ENCODE data around the gene TSPAN17.

The TSPAN17 gene

DNA sequence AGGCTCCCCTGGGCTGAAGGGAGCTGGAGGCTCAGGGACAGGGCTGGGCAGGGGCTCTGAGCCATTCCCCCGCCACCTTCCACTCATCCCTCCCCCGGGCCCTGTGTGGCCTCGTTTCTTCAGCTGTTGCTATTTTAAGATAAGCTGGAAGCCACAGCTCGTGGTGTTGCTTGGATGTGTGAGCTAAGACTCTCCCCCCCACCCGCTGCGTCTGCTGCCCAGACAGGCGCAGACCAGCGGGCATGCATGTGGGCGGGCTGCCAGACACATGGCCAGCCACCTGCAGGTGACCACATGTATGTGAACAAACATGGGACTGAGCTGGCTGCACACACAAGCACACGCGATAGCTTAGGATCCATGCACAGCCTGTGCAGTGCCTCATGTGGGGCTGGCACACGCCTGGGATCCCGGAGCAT is 25.6 kb upstream of the TSPAN17 start:
- DNase-seq (ENCODE audit: low read depth, low spot score): no peak

DNA sequence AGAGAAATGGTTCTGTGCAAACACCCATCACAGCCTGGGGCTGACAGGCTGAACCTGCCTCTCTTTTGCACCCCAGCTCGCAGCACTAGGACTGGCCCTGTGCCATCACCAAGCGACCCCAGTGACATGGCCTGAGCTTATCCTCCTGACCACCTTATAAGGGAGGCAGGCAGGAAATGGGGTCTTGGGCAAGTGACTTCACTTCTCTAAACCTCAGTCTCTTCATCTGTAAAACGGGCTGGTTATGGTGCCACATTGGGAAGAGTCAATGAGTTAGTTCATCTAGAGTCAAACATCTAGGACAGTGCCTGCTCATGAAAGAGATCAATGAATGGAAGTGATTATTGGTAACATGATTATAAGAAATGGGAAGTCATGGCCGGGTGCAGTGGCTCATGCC is 23.1 kb upstream of the TSPAN17 start:
- DNase-seq (ENCODE audit: low read depth, low spot score): no peak

DNA sequence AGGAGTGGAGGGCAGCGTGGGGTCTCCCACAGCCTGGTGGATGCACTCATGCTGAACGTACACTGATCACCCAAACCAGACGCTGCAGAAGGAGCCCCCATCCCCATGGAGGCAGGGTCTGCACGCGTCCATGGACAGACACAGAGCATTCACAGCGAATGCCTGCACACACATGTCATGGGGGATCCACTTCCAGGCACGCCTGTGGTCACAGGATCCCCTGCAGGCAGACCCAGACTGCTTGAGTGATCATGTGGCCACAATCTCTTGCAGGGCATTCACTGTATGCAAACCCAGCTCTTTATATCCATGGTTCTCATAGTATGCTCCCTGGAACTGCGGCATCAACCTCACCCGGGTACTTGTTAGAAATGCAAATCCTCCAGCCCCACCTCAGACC is 22.3 kb upstream of the TSPAN17 start:
- DNase-seq (ENCODE audit: low read depth, low spot score): no peak

DNA sequence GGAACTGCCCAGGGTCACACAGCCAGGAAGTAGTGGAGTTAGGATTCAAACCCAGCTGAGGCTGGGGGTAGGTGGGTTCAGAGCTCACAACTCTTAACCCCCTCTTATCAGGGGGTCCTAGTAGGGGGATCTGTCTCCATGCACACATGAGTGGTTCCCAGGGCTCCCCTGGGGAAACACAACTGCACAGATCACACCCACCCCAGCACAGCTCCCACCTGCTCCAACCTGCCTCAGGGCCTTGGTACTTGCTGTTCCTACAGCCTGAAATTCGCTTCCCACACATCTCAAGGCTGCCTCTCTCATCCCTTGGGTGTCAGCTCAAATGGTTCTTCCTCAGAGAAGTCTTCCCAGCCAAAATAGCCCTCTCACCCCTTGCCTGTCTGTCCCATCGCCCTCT is 21.8 kb upstream of the TSPAN17 start:
- no peak for DNase-seq (ENCODE audit: low read depth, low spot score)

DNA sequence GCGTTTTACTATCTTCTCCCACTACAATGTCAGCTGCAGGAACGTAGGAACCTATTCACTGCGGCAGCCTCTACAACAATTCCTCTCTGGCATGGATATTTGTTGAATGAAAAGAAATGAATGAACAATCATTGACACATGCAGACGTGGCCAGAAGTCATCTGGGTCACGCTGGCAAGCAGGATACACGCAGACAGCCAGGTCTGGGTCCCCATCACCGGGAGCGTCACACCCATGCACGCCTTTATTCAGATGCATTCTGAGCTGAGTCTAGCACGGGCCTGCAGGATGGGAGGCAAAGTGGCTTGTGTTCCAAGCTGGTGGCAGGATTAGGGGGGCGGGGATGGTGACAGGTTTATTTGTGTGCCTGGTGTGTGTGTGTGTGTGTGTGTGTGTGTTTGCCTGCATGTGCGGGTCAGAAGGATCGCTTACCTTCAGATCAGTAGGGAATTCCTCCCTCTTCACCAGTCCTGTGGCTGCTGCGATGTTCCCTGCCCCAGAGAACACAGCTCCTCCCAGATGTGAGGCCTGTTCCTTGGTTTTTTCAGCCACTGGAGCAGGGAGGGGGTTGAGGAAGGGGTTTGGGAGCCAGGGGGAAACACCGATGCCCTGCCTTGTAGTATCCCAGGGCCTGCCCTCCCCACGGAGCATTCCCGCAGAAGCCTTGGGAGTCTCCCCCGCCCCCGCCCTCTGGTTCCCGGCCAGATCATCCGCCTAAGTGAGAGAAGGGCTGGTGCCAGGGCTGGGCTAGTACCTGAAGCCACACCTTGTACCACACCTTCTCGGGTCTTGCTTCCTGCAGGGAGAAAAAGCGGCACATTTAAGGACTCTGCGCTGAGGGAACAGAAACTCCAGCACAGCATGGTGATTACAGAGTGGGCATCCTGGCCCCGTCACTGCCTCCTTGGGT is 21.1 kb upstream of the TSPAN17 start:
- DNase-seq (ENCODE audit: low read depth, low spot score): no peak

DNA sequence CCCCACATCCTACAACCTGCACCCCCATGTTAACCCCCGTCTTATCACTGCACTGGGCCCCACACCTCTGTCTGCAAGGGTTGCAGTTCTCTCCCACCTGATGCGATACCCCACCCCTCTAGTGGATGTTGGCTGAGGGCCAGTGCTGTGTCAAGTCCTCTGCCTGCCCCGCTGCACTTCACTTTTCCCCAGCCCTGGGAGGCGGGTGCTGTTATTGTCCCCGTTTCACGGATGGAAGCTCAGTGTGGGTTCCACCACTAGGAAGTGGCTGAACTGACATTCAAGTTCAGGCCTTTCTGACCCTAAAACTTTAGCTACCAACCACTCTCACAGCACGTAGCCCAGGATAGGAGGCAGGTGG is 20.4 kb upstream of the TSPAN17 start:
- no peak for DNase-seq (ENCODE audit: low read depth, low spot score)

DNA sequence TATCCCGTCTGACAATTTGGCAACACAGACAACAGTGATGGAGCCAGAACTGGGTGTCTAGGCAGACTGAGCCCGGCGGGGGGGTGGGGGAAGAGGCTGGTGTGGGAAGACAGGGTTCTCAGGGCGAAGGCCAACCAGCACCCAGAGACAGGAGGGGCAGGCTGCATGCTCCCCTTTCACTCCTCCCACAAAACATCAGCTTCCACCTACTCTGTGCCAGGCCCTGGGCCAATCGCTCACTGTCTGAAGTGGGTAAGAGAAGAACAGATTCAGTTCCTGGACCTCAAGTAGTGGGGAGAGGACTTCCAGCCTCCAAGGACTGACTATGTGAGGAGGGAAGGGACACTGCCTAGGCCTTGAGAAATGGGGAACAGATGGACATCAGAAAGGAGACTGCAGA is 19.7 kb upstream of the TSPAN17 start:
- no peak for DNase-seq (ENCODE audit: low read depth, low spot score)

DNA sequence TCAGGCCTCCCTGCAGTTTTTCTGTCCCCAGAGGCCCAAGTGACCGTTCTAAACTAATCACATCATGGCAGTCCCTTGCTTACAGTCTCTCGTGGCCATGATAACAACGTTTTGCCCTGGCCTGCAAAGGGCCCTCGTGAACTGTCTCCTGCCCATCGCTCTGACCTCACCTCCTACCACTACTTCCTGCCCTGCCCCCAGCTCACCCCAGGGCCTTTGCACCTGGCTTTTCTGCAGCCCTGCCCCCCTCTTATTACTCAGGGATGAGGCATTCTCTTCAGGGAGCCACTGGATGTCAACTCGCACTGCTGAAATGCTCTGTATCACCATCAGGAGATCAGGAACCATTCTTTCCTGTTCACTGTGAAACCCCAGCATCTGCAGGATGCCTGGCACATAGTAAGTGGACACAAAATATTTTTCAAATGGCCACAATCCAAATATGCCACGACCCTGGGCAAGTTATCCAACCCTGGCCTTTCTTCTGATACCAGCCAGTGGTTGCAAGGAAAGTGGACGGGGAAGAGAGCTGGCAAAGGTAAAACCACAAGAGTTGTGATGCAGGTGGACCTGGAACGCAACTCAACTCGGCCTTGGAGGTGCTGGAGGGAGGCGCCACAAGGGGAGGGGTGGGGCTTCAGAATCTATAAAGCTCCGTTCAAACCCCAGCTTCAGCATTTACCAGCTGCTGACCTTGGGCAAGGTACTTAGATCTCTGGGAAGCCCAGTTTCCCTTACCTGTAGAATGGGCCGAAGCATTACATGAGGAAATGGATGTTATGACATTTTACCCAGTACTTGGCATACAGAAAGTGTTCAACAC is 18.7 kb upstream of the TSPAN17 start:
- no peak for DNase-seq (ENCODE audit: low read depth, low spot score)

DNA sequence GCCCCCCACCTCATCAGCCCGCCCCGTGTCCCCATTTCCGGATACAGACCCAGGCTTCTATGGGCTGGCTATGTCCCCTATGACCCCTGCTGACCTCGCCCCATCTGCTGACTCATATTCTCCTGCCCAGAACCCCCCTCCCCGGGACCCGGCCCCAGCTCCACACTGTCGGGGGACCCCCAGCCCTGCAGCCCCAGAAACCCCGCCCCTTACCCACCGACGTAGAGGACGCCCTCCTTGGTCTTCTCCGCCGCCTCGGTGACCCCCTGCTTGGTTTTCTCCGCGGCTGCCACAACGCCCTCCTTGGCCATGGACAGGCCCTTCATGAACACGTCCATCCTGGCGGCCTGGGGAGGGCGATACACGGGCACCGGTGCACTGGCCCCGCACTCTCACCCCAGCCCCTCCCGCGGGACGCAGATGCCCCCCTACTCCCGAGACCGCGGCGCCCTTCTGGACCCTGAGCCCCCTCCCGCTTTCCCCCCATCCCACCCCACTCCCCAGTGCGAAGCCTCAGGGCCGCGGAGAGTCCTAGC is 17.9 kb upstream of the TSPAN17 start:
- no peak for DNase-seq (ENCODE audit: low read depth, low spot score)

DNA sequence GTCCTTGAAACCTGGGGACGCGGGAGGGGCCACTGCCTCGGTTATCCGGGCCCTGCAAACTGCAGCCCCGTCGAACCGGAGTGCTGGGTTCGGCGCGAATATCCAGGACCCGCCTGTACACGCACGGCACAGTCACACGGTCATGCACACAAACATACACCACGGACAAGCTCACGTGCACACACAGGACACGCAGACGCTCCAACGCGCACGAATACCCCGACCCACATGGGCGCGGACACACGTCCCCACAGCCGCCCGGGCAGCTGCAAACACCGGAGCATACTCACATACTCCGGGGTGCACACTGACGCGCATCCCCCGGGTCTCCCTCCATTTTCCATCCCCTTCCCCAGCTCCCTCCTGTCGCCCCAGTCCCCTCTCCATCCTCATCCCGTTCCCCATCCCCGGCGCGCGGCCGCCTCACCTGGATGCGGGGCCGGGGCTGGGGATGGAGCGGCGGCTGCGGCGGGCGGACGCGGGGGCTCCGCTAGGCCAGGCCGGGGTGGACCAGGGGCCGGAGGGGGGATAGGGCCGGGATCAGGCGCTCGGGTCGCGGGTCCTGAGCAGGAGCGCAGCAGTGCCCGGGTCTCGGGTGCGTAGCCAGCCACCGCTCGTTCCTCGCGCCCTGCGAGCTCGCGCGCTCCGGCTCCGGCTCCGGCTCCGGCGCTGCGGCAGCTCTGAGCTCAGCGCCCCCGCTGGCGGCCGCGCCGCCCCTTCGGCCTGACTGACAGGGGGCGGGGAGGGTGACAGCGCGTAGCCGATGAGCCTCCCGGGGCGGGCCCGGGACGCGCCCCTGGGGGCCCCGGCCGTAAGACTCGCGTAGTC is 17.2 kb upstream of the TSPAN17 start, which contains the start of the genes EIF4E1B and SNCB:
TSS of gene EIF4E1B (plus strand) at position 823 of the 828 bp plus-strand sequence. CDS start 12,113 bp downstream, outside the sequence.
TSS of gene SNCB (minus strand) at position 682 of the 828 bp plus-strand sequence. CDS start 880 bp downstream, outside the sequence.
- no peak for DNase-seq (ENCODE audit: low read depth, low spot score)

DNA sequence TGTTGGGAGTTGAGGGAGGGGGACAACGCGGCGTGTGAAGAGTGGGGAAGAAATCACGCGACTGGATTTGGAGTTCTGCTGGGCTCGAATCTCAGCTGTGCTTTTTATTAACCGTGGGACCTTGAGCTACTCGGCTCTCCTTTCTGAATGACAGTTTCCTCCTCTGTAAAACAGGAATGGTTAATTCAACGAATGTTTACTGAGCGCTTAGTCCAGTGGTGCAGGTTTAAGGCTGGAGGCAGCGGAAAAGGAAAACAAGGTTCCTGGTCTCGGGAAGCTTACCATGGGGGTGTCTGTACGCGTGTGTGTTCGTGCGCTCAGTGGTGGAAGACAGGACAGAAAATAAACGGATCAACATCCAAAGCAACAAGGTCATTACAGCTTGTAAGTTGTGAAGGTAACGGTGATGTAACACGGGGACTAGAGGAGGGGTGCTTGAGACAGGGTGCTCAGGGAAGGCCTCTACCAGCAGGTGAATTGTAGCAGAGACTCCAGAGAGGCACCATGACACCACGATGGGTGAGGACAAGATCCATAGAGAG is 16.5 kb upstream of the TSPAN17 start:
- DNase-seq (ENCODE audit: low read depth, low spot score): no peak

DNA sequence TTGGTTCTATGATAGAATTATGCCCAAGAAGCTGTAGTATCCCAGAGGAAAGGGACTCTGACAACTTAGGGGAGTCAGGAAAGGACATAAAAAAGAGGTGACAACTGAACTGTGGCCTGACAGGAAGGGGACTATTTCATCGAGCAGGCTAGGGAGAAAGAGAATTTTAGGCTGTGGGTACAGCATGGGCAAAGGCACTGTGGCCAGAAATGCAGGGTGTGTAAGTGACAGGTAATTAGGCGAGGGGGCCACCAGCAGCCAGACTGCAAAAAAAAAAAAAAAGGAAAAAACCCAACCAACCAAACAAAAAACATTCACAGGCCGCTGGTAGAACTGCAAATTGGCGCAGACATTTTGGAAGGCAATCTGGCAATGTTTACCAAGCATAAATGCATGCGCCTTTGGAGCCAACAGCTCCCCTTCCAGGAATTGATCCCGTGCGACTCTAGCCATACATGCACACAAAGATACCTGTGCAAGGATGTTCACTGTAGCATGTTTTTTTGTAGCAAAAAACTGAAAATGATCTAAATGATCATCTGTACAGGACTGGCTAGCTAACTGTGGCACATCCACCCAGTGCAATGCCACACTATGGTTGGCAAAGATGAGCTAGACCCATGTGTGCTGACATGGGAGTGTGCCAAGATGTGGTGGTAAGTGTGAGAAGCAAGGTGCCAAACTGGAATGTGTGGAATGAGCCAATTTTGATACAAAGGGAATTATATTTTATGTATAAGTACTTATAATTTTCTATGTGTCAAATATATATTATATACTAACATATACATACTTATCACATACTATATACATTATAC is 15.7 kb upstream of the TSPAN17 start:
- DNase-seq (ENCODE audit: low read depth, low spot score): no peak

DNA sequence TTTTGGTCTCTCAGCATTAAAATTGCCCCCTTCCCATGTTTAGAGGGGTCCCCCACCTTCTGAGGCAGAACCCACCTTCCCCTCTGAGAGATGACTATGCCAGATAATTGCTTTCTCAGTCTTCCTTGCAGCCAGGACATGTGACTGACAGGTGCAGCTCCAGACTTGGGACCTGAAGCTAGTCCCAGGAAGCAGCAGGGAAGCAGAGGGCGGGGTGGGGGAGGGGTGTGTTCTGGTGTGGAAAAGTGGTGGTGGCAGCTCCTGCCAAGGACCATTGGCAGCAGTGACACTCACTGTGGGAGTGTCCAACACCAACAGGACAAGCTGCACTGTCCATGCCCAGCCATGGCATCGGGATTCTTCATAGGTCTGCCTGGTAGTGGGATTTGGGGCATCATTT is 14.5 kb upstream of the TSPAN17 start:
- DNase-seq (ENCODE audit: low read depth, low spot score): no peak

DNA sequence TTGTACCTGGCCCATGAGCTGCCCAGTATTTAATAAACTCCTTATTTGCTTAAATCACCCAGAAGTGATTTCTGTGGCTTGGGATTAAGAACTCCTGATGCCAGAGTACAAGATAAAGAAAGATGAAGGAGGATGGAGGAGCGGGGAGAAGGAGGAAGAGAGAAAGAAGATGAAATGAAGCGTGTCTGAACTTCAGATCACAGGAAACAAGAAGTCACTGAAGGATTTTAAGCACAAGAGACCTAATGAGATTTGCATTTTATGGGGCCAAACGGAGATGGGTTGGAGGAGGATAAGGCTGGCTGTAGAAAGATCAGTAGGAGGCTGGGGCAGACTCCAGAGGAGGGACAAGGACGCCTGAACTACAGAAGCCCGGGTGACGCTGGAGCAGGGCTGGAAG is 13.7 kb upstream of the TSPAN17 start:
- DNase-seq (ENCODE audit: low read depth, low spot score): no peak

DNA sequence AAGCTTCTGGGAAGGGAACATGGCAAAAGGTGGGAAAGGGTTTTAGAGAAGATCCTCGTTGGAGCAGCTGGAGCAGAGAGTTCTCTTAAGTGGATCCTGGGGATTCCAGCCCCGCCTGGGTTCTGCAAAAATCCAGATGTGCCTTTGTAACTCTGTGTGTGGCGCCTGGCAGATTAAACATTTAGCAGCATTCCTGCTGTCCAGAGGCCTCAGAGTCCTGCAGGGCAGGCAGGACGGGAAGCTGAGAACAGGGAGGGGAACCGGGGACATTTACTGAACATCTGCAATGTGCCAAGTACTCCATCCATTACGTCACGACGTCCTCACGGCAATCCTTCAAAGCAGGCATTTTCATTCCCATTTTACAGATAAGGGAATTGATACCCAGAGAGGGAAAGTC is 10.9 kb upstream of the TSPAN17 start:
- no peak for DNase-seq (ENCODE audit: low read depth, low spot score)

DNA sequence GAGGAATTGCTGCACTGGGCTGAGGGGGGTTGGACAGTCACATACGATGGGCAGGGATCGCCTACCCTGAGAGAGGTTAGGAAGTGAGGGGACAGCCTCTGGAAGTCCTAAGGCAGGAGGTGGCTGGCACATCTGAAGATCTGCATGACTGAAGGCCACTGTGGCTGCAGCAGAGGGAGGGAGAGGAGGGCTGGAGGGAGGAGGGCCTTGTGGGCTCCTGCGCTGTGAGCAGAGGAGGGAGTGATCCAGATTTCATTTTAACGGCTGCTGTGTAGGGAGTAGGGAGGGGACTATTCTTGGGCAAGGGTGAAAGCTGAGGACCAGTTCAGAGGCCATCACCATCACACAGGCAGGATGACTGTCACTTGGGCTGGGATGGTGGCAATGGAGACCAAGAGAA is 9.7 kb upstream of the TSPAN17 start:
- no peak for DNase-seq (ENCODE audit: low read depth, low spot score)

DNA sequence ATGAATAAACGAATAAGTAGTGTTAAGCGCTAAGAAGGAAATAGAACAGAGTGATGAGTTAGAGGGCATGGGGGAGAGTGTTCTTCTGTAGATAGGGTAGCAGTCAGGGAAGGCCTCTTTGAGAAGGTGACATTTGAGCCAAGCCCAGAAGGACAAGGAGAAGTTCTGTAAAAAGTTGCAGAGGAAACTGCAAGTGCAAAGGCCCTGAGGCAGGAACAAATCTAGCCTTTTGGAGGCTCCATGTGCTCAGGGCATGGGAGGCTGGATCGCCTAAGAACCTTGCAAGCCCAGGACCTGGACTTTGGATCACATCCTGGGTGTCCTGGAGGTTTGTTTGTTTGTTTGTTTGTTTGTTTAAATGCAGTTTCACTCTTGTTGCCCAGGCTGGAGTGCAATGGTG is 8.8 kb upstream of the TSPAN17 start:
- no peak for DNase-seq (ENCODE audit: low read depth, low spot score)

DNA sequence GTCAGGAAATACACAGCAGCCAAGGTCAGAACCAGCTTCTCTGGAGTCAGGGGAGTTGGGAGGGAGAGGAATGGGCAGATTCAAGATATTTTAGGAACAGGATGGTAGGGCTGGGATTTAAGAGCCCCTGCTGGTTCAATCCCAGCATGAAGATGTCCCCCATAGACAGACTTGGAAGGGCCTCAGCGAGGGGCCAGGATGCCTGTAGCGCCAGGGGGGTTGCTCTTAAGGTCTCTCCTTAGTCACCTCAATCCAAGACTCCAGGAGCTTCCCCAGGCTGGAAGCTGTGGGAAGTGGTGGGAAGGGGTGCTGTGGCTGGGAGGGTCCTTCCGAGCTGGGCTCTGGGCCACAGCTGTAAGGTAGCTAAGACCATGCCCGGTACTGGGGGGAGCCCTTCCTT is 8.1 kb upstream of the TSPAN17 start:
- DNase-seq (ENCODE audit: low read depth, low spot score): no peak

DNA sequence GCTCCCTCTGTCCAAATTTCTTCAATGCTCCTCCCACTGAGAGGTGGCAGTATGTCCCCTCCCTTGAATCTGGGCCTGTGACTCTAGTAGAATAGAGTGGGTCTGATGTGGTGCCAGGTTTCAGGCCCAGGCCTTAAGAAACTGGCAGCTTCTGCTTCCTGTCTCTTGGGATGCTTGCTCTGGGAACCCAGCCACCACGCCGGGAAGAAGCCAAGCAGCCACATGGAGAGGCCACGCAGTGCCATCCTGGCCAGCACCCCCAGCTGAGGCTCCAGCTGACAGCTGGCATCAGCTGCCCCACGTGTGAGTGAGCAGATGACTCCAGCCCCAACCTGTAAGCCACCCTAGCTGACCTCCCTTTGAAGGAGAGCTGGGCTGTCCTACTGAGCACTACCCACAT is 7.3 kb upstream of the TSPAN17 start:
- DNase-seq (ENCODE audit: low read depth, low spot score): no peak

DNA sequence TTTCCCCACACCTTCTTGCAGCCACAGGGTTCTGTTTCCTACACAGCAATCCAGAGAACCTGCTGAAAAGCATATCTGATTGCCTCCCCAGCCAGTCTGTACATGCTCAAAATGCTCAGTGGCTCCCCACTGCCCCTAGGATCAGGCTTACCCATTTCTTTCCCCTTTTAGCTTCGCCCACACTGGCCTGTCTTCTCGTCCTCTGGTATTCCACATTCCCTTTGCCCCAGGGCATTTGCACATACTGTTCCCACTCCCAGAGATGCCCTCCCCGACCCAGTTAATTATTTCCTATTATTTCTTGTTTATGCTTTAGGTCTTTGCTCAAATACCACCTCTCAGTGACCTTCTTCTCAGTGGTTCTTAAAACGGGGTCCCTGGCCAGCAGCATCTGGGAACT is 6.7 kb upstream of the TSPAN17 start:
- no peak for DNase-seq (ENCODE audit: low read depth, low spot score)
